ENCODE results near the gene PDSS2. TPM values are rescaled to one million over a fixed set of nuclear protein-coding genes. Genes with fewer than 3 reads are reported as not detected.
"Not testable (repeated sequence)": the region's sequence is repeated elsewhere in the genome, so short reads cannot be mapped to it uniquely, and the experiment has no call there.

PDSS2 gene
- total RNA-seq, 1 donor = 12.3 TPM

- no peak overlapping the region for H2AFZ ChIP-seq (ENCODE audit: low read length)
- no peaks in the 10 kb centered on the region for H3K27me3 ChIP-seq (ENCODE audit: insufficient read depth, low read length)
- H3K4me1 ChIP-seq (ENCODE audit: insufficient read depth, low read length) = no peaks in the 10 kb centered on the region
- no peaks in the 10 kb centered on the region for H4K20me1 ChIP-seq (ENCODE audit: insufficient read depth, low read length)
- no peak overlapping the region for H3K4me2 ChIP-seq (ENCODE audit: insufficient read depth, low read length)
- H3K9me3 ChIP-seq (ENCODE audit: low read depth, low read length) = no peaks in the 10 kb centered on the region
- no peak for TF ChIP-seq CTCF (IDR thresholded peaks at IDR 0.05; ENCODE audit: extremely low read depth, low read depth, low read length)
- no peaks in the 10 kb centered on the region for H3K36me3 ChIP-seq (ENCODE audit: insufficient read depth, low read length)
- no peak overlapping the region for H3K4me3 ChIP-seq (ENCODE audit: insufficient read depth, low read length)
- no peaks in the 10 kb centered on the region for H3K79me2 ChIP-seq (ENCODE audit: insufficient read depth, low read length)
- no peak overlapping the region for H3K27ac ChIP-seq (ENCODE audit: low read depth, low read length)
- DNase-seq (ENCODE audit: insufficient read length, low spot score, missing footprints) = no peak
Observed at GRCh38 chr6:107308677-107309076, 150.7 kb downstream of the PDSS2 start.

- DNase-seq (ENCODE audit: insufficient read length, low spot score, missing footprints); H3K27ac ChIP-seq (ENCODE audit: low read depth, low read length); H3K27me3 ChIP-seq (ENCODE audit: insufficient read depth, low read length); H2AFZ ChIP-seq (ENCODE audit: low read length); H3K9me3 ChIP-seq (ENCODE audit: low read depth, low read length); H3K4me1 ChIP-seq (ENCODE audit: insufficient read depth, low read length); H3K79me2 ChIP-seq (ENCODE audit: insufficient read depth, low read length); H3K36me3 ChIP-seq (ENCODE audit: insufficient read depth, low read length); H3K4me3 ChIP-seq (ENCODE audit: insufficient read depth, low read length); H3K4me2 ChIP-seq (ENCODE audit: insufficient read depth, low read length); H4K20me1 ChIP-seq (ENCODE audit: insufficient read depth, low read length): not testable (repeated sequence)
Observed at GRCh38 chr6:107305994-107306393, 153.4 kb downstream of the PDSS2 start.

- Histone ChIP-seq H2AFZ (ENCODE audit: low read length) (no peak overlapping the region), H4K20me1 (ENCODE audit: insufficient read depth, low read length) (no peaks in the 10 kb centered on the region), H3K27ac (ENCODE audit: low read depth, low read length) (no peak overlapping the region), H3K9me3 (ENCODE audit: low read depth, low read length) (no peaks in the 10 kb centered on the region), H3K4me1 (ENCODE audit: insufficient read depth, low read length) (no peaks in the 10 kb centered on the region), H3K4me2 (ENCODE audit: insufficient read depth, low read length) (no peak overlapping the region), H3K36me3 (ENCODE audit: insufficient read depth, low read length) (no peaks in the 10 kb centered on the region), H3K4me3 (ENCODE audit: insufficient read depth, low read length) (no peak overlapping the region), H3K27me3 (ENCODE audit: insufficient read depth, low read length) (no peaks in the 10 kb centered on the region), H3K79me2 (ENCODE audit: insufficient read depth, low read length) (no peaks in the 10 kb centered on the region)
- TF ChIP-seq CTCF (IDR thresholded peaks at IDR 0.05; ENCODE audit: extremely low read depth, low read depth, low read length) = no peak
- DNase-seq (ENCODE audit: insufficient read length, low spot score, missing footprints) = no peak
Observed at GRCh38 chr6:107305391-107305790, 154.0 kb downstream of the PDSS2 start.

- no peaks in the 10 kb centered on the region for H3K36me3 ChIP-seq (ENCODE audit: insufficient read depth, low read length)
- no peak overlapping the region for H3K4me3 ChIP-seq (ENCODE audit: insufficient read depth, low read length)
- no peak overlapping the region for H3K27ac ChIP-seq (ENCODE audit: low read depth, low read length)
- H2AFZ ChIP-seq (ENCODE audit: low read length) = no peak overlapping the region
- no peak for DNase-seq (ENCODE audit: insufficient read length, low spot score, missing footprints)
- H4K20me1 ChIP-seq (ENCODE audit: insufficient read depth, low read length) = no peaks in the 10 kb centered on the region
- H3K9me3 ChIP-seq (ENCODE audit: low read depth, low read length) = no peaks in the 10 kb centered on the region
- no peaks in the 10 kb centered on the region for H3K27me3 ChIP-seq (ENCODE audit: insufficient read depth, low read length)
- no peaks in the 10 kb centered on the region for H3K79me2 ChIP-seq (ENCODE audit: insufficient read depth, low read length)
- H3K4me1 ChIP-seq (ENCODE audit: insufficient read depth, low read length) = no peaks in the 10 kb centered on the region
- H3K4me2 ChIP-seq (ENCODE audit: insufficient read depth, low read length) = no peak overlapping the region
- TF ChIP-seq CTCF (IDR thresholded peaks at IDR 0.05; ENCODE audit: extremely low read depth, low read depth, low read length) = no peak
Observed at GRCh38 chr6:107304421-107305025, 154.8 kb downstream of the PDSS2 start.
